Type B pancreatic cell (in vitro differentiated cells): ENCODE data around the gene ITGA3. TPM values are rescaled to one million over a fixed set of nuclear protein-coding genes. Genes with fewer than 3 reads are reported as not detected.

Source experiments
- DNase-seq: peaks from one replicate; pipeline ENCODE4 v3.0.0; 2021; ENCODE audit warnings: mixed read lengths; ENCODE audit not compliant: unreplicated experiment; ENCODE audit errors: extremely low spot score
- H3K27ac Mint-ChIP-seq: 2 replicates; pipeline ENCODE4 v1.8.0; 2021; ENCODE audit warnings: mild to moderate bottlenecking, mixed read lengths
- H3K27me3 Mint-ChIP-seq: 2 replicates; pipeline ENCODE4 v1.8.0; 2021; ENCODE audit warnings: mixed read lengths
- H3K36me3 Mint-ChIP-seq: 2 replicates; pipeline ENCODE4 v1.8.0; 2021; ENCODE audit warnings: mixed read lengths
- H3K4me1 Mint-ChIP-seq: one replicate; pipeline ENCODE4 v1.8.0; 2021; ENCODE audit warnings: mixed read lengths; ENCODE audit not compliant: unreplicated experiment
- H3K4me3 Mint-ChIP-seq: 2 replicates; pipeline ENCODE4 v1.8.0; 2021; ENCODE audit warnings: mild to moderate bottlenecking, mixed read lengths
- H3K9me3 Mint-ChIP-seq: 2 replicates; pipeline ENCODE4 v1.8.0; 2021; ENCODE audit warnings: mixed read lengths
- total RNA-seq: library from RNA; stranded (reverse); gene quantifications from 2 replicates; pipeline ENCODE4 v1.2.1, GENCODE V29; 2021; ENCODE audit warnings: low replicate concordance
- TF ChIP-seq, protein P1 (sequence below): fragments of 200-600 bp; sonication (generic); conservative IDR thresholded peaks from 2 replicates; pipeline ENCODE4 v1.5.0; 2021; ENCODE audit warnings: antibody characterized with exemption, mild to moderate bottlenecking

Gene ITGA3
- total RNA-seq, 1 donor from 2014 or later: 20.3 TPM

GRCh38 chr17:50093246-50093645, 37.3 kb downstream of the ITGA3 start:
- H3K4me1 Mint-ChIP-seq: peaks cover 9% of the 10 kb centered on the region
- H3K27me3 Mint-ChIP-seq: no peaks in the 10 kb centered on the region
- TF ChIP-seq, protein P1, sequence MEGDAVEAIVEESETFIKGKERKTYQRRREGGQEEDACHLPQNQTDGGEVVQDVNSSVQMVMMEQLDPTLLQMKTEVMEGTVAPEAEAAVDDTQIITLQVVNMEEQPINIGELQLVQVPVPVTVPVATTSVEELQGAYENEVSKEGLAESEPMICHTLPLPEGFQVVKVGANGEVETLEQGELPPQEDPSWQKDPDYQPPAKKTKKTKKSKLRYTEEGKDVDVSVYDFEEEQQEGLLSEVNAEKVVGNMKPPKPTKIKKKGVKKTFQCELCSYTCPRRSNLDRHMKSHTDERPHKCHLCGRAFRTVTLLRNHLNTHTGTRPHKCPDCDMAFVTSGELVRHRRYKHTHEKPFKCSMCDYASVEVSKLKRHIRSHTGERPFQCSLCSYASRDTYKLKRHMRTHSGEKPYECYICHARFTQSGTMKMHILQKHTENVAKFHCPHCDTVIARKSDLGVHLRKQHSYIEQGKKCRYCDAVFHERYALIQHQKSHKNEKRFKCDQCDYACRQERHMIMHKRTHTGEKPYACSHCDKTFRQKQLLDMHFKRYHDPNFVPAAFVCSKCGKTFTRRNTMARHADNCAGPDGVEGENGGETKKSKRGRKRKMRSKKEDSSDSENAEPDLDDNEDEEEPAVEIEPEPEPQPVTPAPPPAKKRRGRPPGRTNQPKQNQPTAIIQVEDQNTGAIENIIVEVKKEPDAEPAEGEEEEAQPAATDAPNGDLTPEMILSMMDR: no peak
- no peak for DNase-seq
- H3K4me3 Mint-ChIP-seq: no peak overlapping the region
- H3K27ac Mint-ChIP-seq: no peak overlapping the region
- H3K36me3 Mint-ChIP-seq: no peaks in the 10 kb centered on the region
- no peaks in the 10 kb centered on the region for H3K9me3 Mint-ChIP-seq

GRCh38 chr17:50093807-50094206, 37.9 kb downstream of the ITGA3 start:
- Mint-ChIP-seq H3K4me3 (peak overlapping the region; percentile 91), H3K4me1 (peaks cover 9% of the 10 kb centered on the region), H3K27me3 (no peaks in the 10 kb centered on the region), H3K27ac (peak overlapping the region; percentile 82), H3K36me3 (no peaks in the 10 kb centered on the region), H3K9me3 (no peaks in the 10 kb centered on the region)
- TF ChIP-seq, protein P1: no peak
- DNase-seq: no peak

DNA sequence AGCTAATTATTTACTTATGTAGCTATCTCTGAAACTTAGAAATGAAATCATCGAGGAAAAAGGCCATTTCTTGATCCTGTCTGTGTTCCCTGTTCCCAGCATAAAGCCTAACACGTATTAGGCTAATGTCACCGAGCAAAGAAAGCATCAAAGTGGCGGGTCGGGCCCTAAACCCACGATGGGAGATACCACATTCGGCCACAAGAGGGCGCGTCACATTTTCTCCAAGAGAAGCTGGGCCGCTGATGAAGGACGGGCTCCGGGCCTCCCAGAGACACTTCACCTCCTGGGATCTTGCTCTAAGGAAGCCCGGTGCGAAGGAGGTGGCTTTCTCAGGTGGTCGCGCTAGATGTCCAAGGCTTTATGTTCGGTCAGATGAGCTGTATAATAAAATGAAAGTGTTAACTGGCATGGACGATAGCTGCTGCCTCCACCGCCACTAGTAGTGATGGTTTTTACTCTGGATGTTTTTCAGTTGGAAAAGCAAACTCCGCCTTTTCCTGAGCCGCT, 38.4 kb downstream of the ITGA3 start:
- Mint-ChIP-seq H3K4me3 (peak overlapping the region; percentile 91), H3K4me1 (peaks cover 9% of the 10 kb centered on the region), H3K9me3 (no peaks in the 10 kb centered on the region), H3K36me3 (no peaks in the 10 kb centered on the region), H3K27ac (peak overlapping the region; percentile 82), H3K27me3 (no peaks in the 10 kb centered on the region)
- DNase-seq: peak; percentile 93
- TF ChIP-seq, protein P1: peak; percentile 95

GRCh38 chr17:50094753-50095619, 39.1 kb downstream of the ITGA3 start, which contains the start of gene PDK2:
TSS of gene PDK2 (plus strand) at chr17:50095351. CDS start at chr17:50095436, 85 bp downstream.
- no peaks in the 10 kb centered on the region for H3K27me3 Mint-ChIP-seq
- H3K36me3 Mint-ChIP-seq: no peaks in the 10 kb centered on the region
- no peaks in the 10 kb centered on the region for H3K9me3 Mint-ChIP-seq
- peak within 1 kb of the TSS; percentile 82 for H3K27ac Mint-ChIP-seq
- peak within 1 kb of the TSS; percentile 91 for H3K4me3 Mint-ChIP-seq
- H3K4me1 Mint-ChIP-seq: peaks cover 13% of the 10 kb centered on the region
- DNase-seq: peak; percentile 98
- TF ChIP-seq, protein P1: no peak

- H3K36me3 Mint-ChIP-seq: no peaks in the 10 kb centered on the region
- H3K27me3 Mint-ChIP-seq: no peaks in the 10 kb centered on the region
- TF ChIP-seq, protein P1: no peak
- H3K9me3 Mint-ChIP-seq: no peaks in the 10 kb centered on the region
- H3K4me1 Mint-ChIP-seq: peaks cover 18% of the 10 kb centered on the region
- no peak for DNase-seq
- peak overlapping the region; percentile 91 for H3K4me3 Mint-ChIP-seq
- peak overlapping the region; percentile 82 for H3K27ac Mint-ChIP-seq
Observed at GRCh38 chr17:50095626-50096037, 39.7 kb downstream of the ITGA3 start.
